ENCODE measurements around the gene FAM53B.

Gene FAM53B

DNA sequence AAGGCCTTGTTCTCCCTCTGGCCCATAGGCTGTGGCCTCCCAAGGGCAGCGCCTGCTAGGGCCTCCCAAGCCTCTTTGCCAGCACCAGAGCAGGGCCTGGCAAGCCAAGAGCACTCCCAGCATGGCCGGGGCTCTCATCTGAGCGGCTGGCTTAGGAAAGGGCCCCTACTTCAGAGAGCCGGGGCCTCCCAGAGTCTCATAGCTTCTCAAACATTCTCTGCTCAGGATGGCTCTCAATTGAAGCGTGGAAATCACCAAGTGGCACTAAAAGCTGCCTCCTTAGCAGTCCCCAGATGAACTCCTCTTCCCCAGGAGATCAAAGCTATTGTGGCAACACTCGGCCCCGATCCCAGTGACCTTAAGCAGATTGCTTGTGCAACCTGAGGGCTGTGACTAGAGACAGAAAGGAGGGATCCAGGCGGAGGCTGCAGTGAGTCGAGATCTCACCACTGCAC lies 69.4 kb downstream of the FAM53B start:
- H3K4me3 ChIP-seq (ENCODE audit: low read depth, low read length), result no peak overlapping the region
- no peak for DNase-seq (ENCODE audit: low read depth)
- TF ChIP-seq, protein P1, sequence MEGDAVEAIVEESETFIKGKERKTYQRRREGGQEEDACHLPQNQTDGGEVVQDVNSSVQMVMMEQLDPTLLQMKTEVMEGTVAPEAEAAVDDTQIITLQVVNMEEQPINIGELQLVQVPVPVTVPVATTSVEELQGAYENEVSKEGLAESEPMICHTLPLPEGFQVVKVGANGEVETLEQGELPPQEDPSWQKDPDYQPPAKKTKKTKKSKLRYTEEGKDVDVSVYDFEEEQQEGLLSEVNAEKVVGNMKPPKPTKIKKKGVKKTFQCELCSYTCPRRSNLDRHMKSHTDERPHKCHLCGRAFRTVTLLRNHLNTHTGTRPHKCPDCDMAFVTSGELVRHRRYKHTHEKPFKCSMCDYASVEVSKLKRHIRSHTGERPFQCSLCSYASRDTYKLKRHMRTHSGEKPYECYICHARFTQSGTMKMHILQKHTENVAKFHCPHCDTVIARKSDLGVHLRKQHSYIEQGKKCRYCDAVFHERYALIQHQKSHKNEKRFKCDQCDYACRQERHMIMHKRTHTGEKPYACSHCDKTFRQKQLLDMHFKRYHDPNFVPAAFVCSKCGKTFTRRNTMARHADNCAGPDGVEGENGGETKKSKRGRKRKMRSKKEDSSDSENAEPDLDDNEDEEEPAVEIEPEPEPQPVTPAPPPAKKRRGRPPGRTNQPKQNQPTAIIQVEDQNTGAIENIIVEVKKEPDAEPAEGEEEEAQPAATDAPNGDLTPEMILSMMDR (IDR thresholded peaks at IDR 0.05; ENCODE audit: control insufficient read depth, extremely low read depth, insufficient read depth), result no peak

DNA sequence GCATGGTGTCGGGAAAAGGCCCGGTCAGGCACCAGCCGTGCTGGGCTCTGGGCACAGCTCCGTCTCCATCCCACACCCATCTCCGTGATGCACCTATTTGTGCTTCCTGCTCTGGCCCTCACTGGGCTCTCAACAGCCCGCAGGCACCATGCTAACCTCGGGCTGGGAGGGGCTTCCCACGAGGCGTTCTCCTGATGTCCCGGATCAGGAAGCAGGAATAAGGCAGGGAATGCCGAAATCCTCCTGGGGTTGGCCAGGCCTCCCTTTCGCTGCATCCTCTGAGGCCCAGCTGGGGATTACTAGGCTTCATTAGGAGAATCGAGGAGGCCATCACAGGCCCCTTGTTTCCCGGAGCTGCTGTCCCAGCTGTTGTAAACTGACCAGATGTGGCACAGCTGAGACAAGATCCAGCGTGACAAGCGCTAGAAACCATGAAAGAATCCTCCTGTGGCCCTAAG lies 72.0 kb downstream of the FAM53B start:
- DNase-seq (ENCODE audit: low read depth), result no peak
- H3K4me3 ChIP-seq (ENCODE audit: low read depth, low read length), result no peak overlapping the region
- TF ChIP-seq, protein P1 (IDR thresholded peaks at IDR 0.05; ENCODE audit: control insufficient read depth, extremely low read depth, insufficient read depth), result no peak

DNA sequence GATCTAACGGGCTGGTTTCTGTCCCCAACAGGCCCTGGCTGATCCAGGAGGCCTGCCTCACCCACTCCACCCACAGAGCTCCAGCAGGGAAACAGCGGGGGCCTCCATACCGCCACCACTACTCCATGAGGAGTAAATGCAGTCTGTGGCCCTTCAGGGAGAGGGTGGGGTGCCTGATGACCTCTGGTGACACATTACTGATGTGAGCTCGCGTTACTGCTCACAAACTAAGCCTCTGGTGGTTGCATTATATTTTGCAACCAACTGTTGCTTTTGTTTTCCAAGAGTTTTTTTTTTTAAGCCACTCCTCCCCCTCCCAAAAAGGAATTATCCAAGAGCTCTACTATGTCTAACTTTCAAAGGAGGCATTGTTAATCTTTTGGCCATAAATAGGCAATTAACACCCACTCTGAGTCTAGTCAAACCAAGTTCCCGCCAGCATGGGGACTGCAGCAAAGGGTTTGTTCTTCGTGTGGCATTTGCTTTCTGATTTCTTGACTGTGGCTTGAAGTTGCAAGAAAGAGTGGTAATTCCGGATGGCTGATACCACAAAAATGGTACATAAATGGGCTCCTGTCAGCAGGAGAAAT lies 72.6 kb downstream of the FAM53B start:
- H3K4me3 ChIP-seq (ENCODE audit: low read depth, low read length), result no peak overlapping the region
- no peak for DNase-seq (ENCODE audit: low read depth)
- TF ChIP-seq, protein P1 (IDR thresholded peaks at IDR 0.05; ENCODE audit: control insufficient read depth, extremely low read depth, insufficient read depth), result no peak

DNA sequence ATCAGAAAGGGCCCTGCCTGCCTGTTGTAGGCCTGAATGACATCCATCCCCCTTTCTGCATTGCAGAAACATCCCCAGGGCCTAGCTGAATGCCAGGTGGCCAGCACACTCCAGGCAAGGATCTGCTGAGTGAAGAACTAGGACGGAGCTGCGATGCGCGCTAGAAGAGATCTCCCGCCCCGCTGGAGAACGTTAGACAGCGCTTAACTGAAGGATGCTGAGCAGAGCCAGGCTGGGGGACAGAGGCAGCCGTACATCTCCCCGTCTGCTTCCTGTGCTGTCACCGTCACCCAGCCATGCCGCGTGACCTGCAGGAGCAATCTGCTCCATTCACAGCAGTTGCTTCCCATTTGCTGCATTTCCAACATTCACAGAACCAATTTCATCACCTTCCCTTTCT lies 73.3 kb downstream of the FAM53B start:
- H3K4me3 ChIP-seq (ENCODE audit: low read depth, low read length), result no peak overlapping the region
- TF ChIP-seq, protein P1 (IDR thresholded peaks at IDR 0.05; ENCODE audit: control insufficient read depth, extremely low read depth, insufficient read depth), result no peak
- DNase-seq (ENCODE audit: low read depth), result no peak

DNA sequence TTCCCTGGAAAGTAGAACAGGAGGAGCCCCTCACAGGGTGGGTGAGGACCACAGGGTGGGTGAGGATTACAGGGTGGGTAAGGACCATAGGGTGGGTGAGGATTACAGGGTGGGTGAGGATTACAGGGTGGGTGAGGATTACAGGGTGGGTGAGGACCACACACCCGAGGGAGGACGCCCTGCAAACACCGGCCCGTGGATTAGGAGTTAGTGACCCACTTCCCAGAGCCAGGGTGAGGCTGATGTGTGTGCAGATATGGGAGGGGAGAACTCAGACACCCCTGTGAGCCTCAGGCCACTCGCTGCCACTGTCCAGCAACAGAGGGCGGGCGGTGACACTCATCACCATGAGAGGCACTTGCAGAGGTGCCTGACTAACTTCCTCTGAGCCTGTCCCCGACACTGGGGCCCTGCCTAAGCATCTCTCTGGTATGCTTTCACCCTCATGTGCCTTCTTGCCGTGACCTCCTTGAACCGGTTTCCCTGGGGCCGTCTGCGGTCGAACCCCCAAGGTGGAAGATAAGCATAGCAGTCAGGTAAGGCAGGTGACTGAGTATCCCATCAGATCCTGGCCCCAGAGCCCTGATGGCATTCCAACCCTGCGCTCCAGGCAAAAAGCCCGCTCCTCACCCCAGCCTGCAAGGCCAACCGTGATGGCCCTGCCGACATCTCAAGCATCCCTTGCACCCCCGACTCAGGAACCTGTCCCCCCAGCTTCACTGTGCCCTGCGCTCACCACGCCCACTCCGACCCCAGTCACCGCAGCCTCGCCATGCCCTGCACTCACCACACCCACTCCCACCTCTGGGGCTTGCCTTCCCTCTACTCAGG lies 74.1 kb downstream of the FAM53B start:
- TF ChIP-seq, protein P1 (IDR thresholded peaks at IDR 0.05; ENCODE audit: control insufficient read depth, extremely low read depth, insufficient read depth), result no peak
- no peak overlapping the region for H3K4me3 ChIP-seq (ENCODE audit: low read depth, low read length)
- no peak for DNase-seq (ENCODE audit: low read depth)

DNA sequence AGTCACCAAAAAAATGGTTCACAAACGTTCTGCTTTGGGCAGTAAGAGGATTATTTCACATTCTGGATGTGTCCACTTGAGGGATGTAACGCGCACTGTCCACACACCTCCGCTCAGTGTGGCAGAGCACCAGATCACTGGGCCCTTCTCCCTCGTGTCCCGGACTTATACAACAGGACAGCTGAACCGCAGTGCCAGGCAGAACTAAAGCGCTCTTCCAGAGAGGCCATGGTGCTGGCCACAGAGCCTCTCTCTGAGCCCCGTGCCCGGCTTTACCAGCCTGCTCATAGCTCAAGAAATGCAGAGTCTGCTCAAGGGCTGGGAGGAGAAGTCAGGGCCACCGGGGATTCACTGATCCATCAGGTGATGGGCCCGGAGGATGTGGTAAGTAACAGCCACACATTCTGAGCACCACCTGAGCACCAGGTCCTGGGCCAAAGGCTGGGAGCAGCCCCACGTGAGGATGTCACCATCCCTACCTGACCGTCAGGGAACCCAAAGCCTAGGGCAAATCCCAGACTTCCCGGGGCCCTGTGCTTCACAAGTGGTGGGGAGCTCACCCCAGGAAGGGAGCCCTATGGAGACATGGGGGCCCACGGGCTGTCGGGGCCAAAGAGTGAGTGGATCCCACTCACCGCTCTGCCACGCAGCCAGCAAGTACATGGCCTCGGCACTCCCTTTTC lies 74.9 kb downstream of the FAM53B start:
- H3K4me3 ChIP-seq (ENCODE audit: low read depth, low read length), result no peak overlapping the region
- DNase-seq (ENCODE audit: low read depth), result no peak
- TF ChIP-seq, protein P1 (IDR thresholded peaks at IDR 0.05; ENCODE audit: control insufficient read depth, extremely low read depth, insufficient read depth), result no peak

All from LNCaP clone FGC (cell line).